ENCODE results near the gene KCNQ4. TPM values are rescaled to one million over a fixed set of nuclear protein-coding genes. Genes with fewer than 3 reads are reported as not detected.
A peak's percentile ranks its signal among the peaks of the same experiment; 100 is the strongest.

Gene KCNQ4
- total and polyA plus RNA-seq, 8 donors: 0.92 to 1.7 (median 1.4) TPM

DNA sequence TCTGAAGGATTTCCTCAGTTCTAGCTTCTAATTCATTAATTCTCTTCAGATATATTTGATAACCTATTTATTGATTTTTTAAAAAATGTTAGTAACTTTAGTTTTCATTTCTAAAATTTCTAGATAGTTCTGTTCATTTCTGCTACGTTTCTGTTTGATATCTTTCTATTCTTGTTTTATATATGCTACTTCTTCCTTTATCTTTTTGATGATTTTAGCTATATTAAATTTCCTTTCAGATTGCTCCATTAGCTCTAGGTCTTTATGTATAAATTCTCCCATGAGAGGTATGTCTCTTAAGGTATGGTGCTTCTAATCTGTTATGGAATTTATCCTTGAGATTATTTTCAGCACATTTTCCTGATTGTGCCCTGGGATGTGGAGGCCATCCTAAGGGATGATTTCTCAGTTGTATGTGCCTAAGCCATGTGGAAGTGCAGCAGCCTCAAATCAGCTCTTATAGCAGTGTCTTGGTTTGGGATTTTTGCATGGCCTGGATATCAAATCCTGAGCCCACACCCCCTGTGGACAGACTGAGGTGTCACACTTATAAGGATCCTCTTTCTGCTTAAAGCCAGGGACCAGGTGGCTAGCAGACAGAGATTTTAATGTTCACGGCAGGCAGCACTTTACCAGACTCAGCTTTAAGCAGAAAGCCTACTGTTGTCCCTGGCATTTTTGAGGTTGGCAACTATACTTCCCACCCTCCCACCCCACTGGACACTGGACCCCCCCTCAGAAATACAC, 6.2 kb upstream of the KCNQ4 start:
- H3K4me1 ChIP-seq: no peaks in the 10 kb centered on the region
- H3K27me3 ChIP-seq: peaks cover 0 to 12% of the 10 kb centered on the region in 2 donors
- H3K27ac ChIP-seq: no peak overlapping the region
- peaks cover 0 to 16% of the 10 kb centered on the region in 2 donors for H3K36me3 ChIP-seq
- no peaks in the 10 kb centered on the region for H3K9me3 ChIP-seq
- DNase-seq (no peak), ATAC-seq (no peak)
- TF ChIP-seq, protein P1, sequence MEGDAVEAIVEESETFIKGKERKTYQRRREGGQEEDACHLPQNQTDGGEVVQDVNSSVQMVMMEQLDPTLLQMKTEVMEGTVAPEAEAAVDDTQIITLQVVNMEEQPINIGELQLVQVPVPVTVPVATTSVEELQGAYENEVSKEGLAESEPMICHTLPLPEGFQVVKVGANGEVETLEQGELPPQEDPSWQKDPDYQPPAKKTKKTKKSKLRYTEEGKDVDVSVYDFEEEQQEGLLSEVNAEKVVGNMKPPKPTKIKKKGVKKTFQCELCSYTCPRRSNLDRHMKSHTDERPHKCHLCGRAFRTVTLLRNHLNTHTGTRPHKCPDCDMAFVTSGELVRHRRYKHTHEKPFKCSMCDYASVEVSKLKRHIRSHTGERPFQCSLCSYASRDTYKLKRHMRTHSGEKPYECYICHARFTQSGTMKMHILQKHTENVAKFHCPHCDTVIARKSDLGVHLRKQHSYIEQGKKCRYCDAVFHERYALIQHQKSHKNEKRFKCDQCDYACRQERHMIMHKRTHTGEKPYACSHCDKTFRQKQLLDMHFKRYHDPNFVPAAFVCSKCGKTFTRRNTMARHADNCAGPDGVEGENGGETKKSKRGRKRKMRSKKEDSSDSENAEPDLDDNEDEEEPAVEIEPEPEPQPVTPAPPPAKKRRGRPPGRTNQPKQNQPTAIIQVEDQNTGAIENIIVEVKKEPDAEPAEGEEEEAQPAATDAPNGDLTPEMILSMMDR (IDR thresholded peaks at IDR 0.05): no peak
- H3K4me3 ChIP-seq: no peak overlapping the region
- intact Hi-C loops (cut with DNase I): no loop called here

DNA sequence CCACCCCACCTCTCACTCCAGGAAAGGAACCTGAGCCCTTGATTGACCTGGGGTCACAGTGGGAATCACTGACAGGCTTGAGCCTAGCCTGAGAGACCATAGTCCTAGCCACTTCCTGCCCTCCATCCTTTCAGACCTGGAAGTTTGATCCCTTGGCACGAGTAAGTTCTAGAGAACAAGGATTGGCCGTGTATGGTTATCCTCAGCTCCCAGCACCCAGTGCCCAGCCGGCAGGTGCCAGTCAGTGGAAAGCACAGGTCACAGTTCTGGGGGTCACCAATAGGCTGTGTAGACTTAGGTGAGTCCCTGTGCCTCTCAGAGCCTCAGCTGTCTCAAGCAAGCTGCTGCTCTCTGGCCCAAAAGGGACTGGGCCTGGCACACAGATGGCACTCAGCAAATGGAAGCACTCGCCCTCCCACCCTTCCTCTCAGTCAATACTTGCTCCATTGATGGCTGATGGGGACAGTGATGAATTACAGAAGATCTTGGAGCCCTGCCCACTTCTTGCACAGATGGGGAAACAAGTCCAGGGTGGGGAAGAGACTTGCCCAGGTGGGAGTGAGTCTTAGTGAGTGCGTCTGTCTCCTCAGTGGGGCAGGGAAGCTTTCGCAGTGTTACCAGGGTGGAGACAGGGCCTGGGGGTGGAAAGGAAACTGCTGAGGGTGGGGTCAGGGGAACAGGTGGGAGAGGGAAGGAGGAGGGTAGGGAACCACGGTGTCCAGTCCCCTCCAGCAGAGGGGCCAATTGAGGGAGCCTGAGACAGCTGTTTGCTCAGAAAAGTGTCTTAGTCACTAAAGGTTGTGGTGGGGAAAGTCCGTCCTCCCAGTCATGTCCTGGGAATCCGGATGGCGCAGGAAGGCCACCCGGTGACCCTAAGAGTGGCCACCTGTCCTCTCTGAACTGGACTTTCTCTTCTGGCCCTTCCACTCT, 2.6 kb upstream of the KCNQ4 start:
- Histone ChIP-seq H3K27me3 (peaks cover 0 to 40% of the 10 kb centered on the region in 2 donors), H3K4me3 (no peak overlapping the region), H3K36me3 (peaks cover 0 to 6% of the 10 kb centered on the region in 2 donors), H3K9me3 (no peaks in the 10 kb centered on the region), H3K4me1 (peaks cover 7 to 12% of the 10 kb centered on the region in 2 donors), H3K27ac (no peak overlapping the region)
- ATAC-seq (no peak), DNase-seq (peak in 1 of 4 donors; percentile 12)
- TF ChIP-seq, protein P1 (IDR thresholded peaks at IDR 0.05): no peak
- intact Hi-C loops (cut with DNase I): no loop called here

DNA sequence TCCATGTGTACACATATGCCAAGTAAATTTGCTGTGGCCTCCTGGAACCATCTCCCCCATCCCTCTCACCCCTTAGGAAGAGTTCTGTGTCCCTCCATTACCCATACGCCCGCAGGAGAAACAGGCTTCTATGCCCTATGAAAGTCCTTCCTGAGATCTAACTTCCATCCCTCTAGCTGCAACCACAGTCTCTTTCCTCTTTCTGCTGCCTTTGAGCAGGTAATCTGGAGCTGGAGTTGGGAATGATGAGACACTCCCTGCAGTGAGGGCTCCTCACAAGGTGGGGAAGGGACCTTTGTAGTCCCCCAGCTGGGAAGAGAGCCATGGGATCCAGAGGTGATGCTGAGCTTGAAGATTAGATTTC, 2.0 kb upstream of the KCNQ4 start:
- Histone ChIP-seq H3K27ac (no peak overlapping the region), H3K9me3 (no peaks in the 10 kb centered on the region), H3K27me3 (peaks cover 0 to 40% of the 10 kb centered on the region in 2 donors), H3K4me1 (peaks cover 7 to 12% of the 10 kb centered on the region in 2 donors), H3K4me3 (no peak overlapping the region), H3K36me3 (no peaks in the 10 kb centered on the region)
- DNase-seq (no peak), ATAC-seq (no peak)
- intact Hi-C loops (cut with DNase I): no loop called here
- TF ChIP-seq, protein P1 (IDR thresholded peaks at IDR 0.05): no peak

DNA sequence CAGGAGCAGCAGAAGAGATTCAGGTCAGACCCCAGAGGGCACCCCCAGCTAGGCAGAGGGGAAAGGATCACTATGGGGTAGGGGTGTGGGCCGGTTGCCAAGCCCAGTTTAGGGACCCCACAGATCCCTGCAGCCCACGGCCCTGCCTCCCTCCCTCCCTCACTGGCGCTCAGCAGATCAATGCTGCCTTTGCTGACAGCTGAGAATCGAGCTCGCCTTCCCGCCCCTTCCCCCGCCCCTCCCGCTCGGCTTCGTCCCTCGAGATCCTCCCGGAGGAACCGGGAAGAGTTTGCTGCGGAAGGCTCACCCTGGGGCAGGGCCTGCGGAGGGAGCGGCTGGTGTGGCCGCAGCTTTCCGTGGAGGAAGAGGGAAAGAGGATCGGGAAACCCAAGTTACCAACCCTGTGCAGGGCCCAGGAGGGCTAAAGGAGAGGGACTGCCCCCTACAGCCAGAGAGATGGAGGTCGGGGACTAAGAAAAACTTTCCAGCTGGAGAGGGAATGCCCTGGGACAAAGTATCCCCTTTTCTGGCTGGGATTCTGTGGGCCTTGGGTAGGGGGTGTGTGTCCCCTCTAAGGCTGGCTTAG, 1.1 kb upstream of the KCNQ4 start:
- no peak for DNase-seq
- no peaks in the 10 kb centered on the region for H3K36me3 ChIP-seq
- intact Hi-C loops (cut with DNase I): no loop called here
- H3K27me3 ChIP-seq: peaks cover 0 to 40% of the 10 kb centered on the region in 2 donors
- peaks cover 7 to 12% of the 10 kb centered on the region in 2 donors for H3K4me1 ChIP-seq
- ATAC-seq: peak; percentile 21
- no peak overlapping the region for H3K4me3 ChIP-seq
- no peaks in the 10 kb centered on the region for H3K9me3 ChIP-seq
- TF ChIP-seq, protein P1 (IDR thresholded peaks at IDR 0.05): no peak
- no peak overlapping the region for H3K27ac ChIP-seq
